ENCODE results near the gene SMARCC1.

The SMARCC1 gene

GRCh38 chr3:47612178-47612577 is 169.5 kb downstream of the SMARCC1 start:
- H3K27me3 ChIP-seq = no peaks in the 10 kb centered on the region
- H3K4me2 ChIP-seq = no peak overlapping the region
- H3K36me3 ChIP-seq = peaks cover 96 to 100% (median 99%) of the 10 kb centered on the region in 11 experiments
- H3K27ac ChIP-seq = no peak overlapping the region
- H4K20me1 ChIP-seq = peaks cover 0 to 46% (median 16%) of the 10 kb centered on the region in 11 experiments; a peak in 12 of 22 replicates
- H3K4me3 ChIP-seq = no peak overlapping the region
- H3K4me1 ChIP-seq = no peaks in the 10 kb centered on the region
- peaks cover 0 to 16% (median 12%) of the 10 kb centered on the region in 11 experiments; a peak in 13 of 22 replicates for H3K9me3 ChIP-seq (replicated peaks in 1 of 11)
- H3K9ac ChIP-seq = no peak overlapping the region
- no peak for TF ChIP-seq Cebpa-rat (IDR thresholded peaks at IDR 0.05)

GRCh38 chr3:47611576-47611975 is 170.1 kb downstream of the SMARCC1 start:
- H3K4me2 ChIP-seq = no peak overlapping the region
- H3K4me1 ChIP-seq = no peaks in the 10 kb centered on the region
- no peak for TF ChIP-seq Cebpa-rat (IDR thresholded peaks at IDR 0.05)
- H3K27me3 ChIP-seq = no peaks in the 10 kb centered on the region
- H4K20me1 ChIP-seq = peaks cover 0 to 51% (median 16%) of the 10 kb centered on the region in 11 experiments; a peak in 13 of 22 replicates
- H3K27ac ChIP-seq = no peak overlapping the region
- no peak overlapping the region for H3K9ac ChIP-seq
- H3K36me3 ChIP-seq = peaks cover 96 to 100% (median 99%) of the 10 kb centered on the region in 11 experiments
- no peak overlapping the region for H3K4me3 ChIP-seq
- peaks cover 0 to 10% (median 6%) of the 10 kb centered on the region in 11 experiments; a peak in 11 of 22 replicates for H3K9me3 ChIP-seq (replicated peaks in 1 of 11)

- Histone ChIP-seq H3K9ac (no peak overlapping the region), H3K9me3 (replicated peaks in 1 of 11) (0 out of 22 replicates have a peak, but pooled peaks cover 0 to under 1% (median 0%) of the 10 kb centered on the region in 11 experiments), H3K4me2 (no peak overlapping the region), H3K4me1 (no peaks in the 10 kb centered on the region), H3K27ac (no peak overlapping the region), H3K4me3 (no peak overlapping the region), H3K36me3 (peaks cover 96 to 100% (median 99%) of the 10 kb centered on the region in 11 experiments), H4K20me1 (peaks cover 0 to 61% (median 18%) of the 10 kb centered on the region in 11 experiments; a peak in 13 of 22 replicates), H3K27me3 (no peaks in the 10 kb centered on the region)
- TF ChIP-seq Cebpa-rat (IDR thresholded peaks at IDR 0.05) = no peak
These were observed 171.1 kb downstream of the SMARCC1 start for GRCh38 chr3:47610583-47610982.

GRCh38 chr3:47607335-47607734 is 174.4 kb downstream of the SMARCC1 start:
- H3K27ac ChIP-seq = no peak overlapping the region
- peaks cover 0 to 71% (median 26%) of the 10 kb centered on the region in 11 experiments; a peak in 18 of 22 replicates for H4K20me1 ChIP-seq
- H3K9ac ChIP-seq = no peak overlapping the region
- peaks cover 96 to 100% (median 99%) of the 10 kb centered on the region in 11 experiments for H3K36me3 ChIP-seq
- no peaks in the 10 kb centered on the region for H3K4me1 ChIP-seq
- H3K9me3 ChIP-seq (replicated peaks in 1 of 11) = no peaks in the 10 kb centered on the region
- H3K4me2 ChIP-seq = no peak overlapping the region
- no peak overlapping the region for H3K4me3 ChIP-seq
- no peak for TF ChIP-seq Cebpa-rat (IDR thresholded peaks at IDR 0.05)
- H3K27me3 ChIP-seq = no peaks in the 10 kb centered on the region

GRCh38 chr3:47606165-47606564 is 175.5 kb downstream of the SMARCC1 start:
- Histone ChIP-seq H3K9ac (no peak overlapping the region), H3K27me3 (no peaks in the 10 kb centered on the region), H3K4me2 (no peak overlapping the region), H3K36me3 (peaks cover 96 to 100% (median 99%) of the 10 kb centered on the region in 11 experiments), H3K9me3 (replicated peaks in 1 of 11) (no peaks in the 10 kb centered on the region), H3K4me1 (0 out of 20 replicates have a peak, but pooled peaks cover 0 to 4% (median 0%) of the 10 kb centered on the region in 10 experiments), H3K4me3 (no peak overlapping the region), H3K27ac (no peak overlapping the region), H4K20me1 (peaks cover 0 to 83% (median 37%) of the 10 kb centered on the region in 11 experiments; a peak in 19 of 22 replicates)
- no peak for TF ChIP-seq Cebpa-rat (IDR thresholded peaks at IDR 0.05)

- peaks cover 0 to 87% (median 42%) of the 10 kb centered on the region in 11 experiments; a peak in 19 of 22 replicates for H4K20me1 ChIP-seq
- H3K27me3 ChIP-seq = no peaks in the 10 kb centered on the region
- H3K4me2 ChIP-seq = no peak overlapping the region
- peaks cover 96 to 100% (median 99%) of the 10 kb centered on the region in 11 experiments for H3K36me3 ChIP-seq
- 0 out of 20 replicates have a peak, but pooled peaks cover 0 to 4% (median 0%) of the 10 kb centered on the region in 10 experiments for H3K4me1 ChIP-seq
- no peak overlapping the region for H3K27ac ChIP-seq
- no peak overlapping the region for H3K4me3 ChIP-seq
- TF ChIP-seq Cebpa-rat (IDR thresholded peaks at IDR 0.05) = no peak
- H3K9me3 ChIP-seq (replicated peaks in 1 of 11) = no peaks in the 10 kb centered on the region
- H3K9ac ChIP-seq = no peak overlapping the region
These were observed 176.0 kb downstream of the SMARCC1 start for GRCh38 chr3:47605652-47606051.

GRCh38 chr3:47604145-47604544 is 177.5 kb downstream of the SMARCC1 start:
- no peaks in the 10 kb centered on the region for H3K27me3 ChIP-seq
- H4K20me1 ChIP-seq = peaks cover 5 to 92% (median 57%) of the 10 kb centered on the region in 11 experiments; a peak in 19 of 22 replicates
- no peak overlapping the region for H3K4me3 ChIP-seq
- no peak overlapping the region for H3K4me2 ChIP-seq
- 0 out of 20 replicates have a peak, but pooled peaks cover 0 to 4% (median 0%) of the 10 kb centered on the region in 10 experiments for H3K4me1 ChIP-seq
- H3K9me3 ChIP-seq (replicated peaks in 1 of 11) = no peaks in the 10 kb centered on the region
- no peak overlapping the region for H3K27ac ChIP-seq
- peaks cover 97 to 100% (median 99%) of the 10 kb centered on the region in 11 experiments for H3K36me3 ChIP-seq
- no peak for TF ChIP-seq Cebpa-rat (IDR thresholded peaks at IDR 0.05)
- H3K9ac ChIP-seq = no peak overlapping the region

- Histone ChIP-seq H3K9ac (no peak overlapping the region), H3K9me3 (replicated peaks in 1 of 11) (no peaks in the 10 kb centered on the region), H3K27me3 (no peaks in the 10 kb centered on the region), H4K20me1 (peaks cover 5 to 92% (median 65%) of the 10 kb centered on the region in 11 experiments; a peak in 19 of 22 replicates), H3K4me3 (no peak overlapping the region), H3K4me2 (no peak overlapping the region), H3K27ac (no peak overlapping the region), H3K4me1 (0 out of 20 replicates have a peak, but pooled peaks cover 0 to 4% (median 0%) of the 10 kb centered on the region in 10 experiments), H3K36me3 (peaks cover 97 to 100% (median 99%) of the 10 kb centered on the region in 11 experiments)
- no peak for TF ChIP-seq Cebpa-rat (IDR thresholded peaks at IDR 0.05)
These were observed 178.4 kb downstream of the SMARCC1 start for GRCh38 chr3:47603332-47603731.

- H3K4me3 ChIP-seq = no peak overlapping the region
- peaks cover 87 to 100% (median 99%) of the 10 kb centered on the region in 11 experiments for H3K36me3 ChIP-seq
- no peaks in the 10 kb centered on the region for H3K27me3 ChIP-seq
- H3K27ac ChIP-seq = no peak overlapping the region
- TF ChIP-seq Cebpa-rat (IDR thresholded peaks at IDR 0.05) = no peak
- H4K20me1 ChIP-seq = peaks cover 5 to 100% (median 76%) of the 10 kb centered on the region in 11 experiments; a peak in 19 of 22 replicates
- 0 out of 20 replicates have a peak, but pooled peaks cover 0 to 4% (median 0%) of the 10 kb centered on the region in 10 experiments for H3K4me1 ChIP-seq
- no peak overlapping the region for H3K9ac ChIP-seq
- H3K4me2 ChIP-seq = no peak overlapping the region
- no peaks in the 10 kb centered on the region for H3K9me3 ChIP-seq (replicated peaks in 1 of 11)
These were observed 180.4 kb downstream of the SMARCC1 start for GRCh38 chr3:47601281-47601680.
